Liver (tissue), 9 donors: ENCODE measurements around the gene ITGB7. TPM values are rescaled to one million over a fixed set of nuclear protein-coding genes. Genes with fewer than 3 reads are reported as not detected.
A peak's percentile ranks its signal among the peaks of the same experiment; 100 is the strongest.
"Not testable (repeated sequence)": the region's sequence is repeated elsewhere in the genome, so short reads cannot be mapped to it uniquely, and the experiment has no call there.

Experiments used
- DNase-seq: peaks from one replicate; pipeline ENCODE4 v3.0.0-alpha.2; 2017; ENCODE audit warnings: low spot score
- H3K27ac ChIP-seq, 2 donors: one replicate each; pipeline ENCODE4 v1.7.0; 2013; ENCODE audit warnings: inconsistent platforms in 2 of 2, low read length in 2 of 2, control low read depth in 1 of 2, low read depth in 1 of 2, mild to moderate bottlenecking in 1 of 2
- H3K27me3 ChIP-seq, 4 donors: one replicate each; pipeline versions ENCODE4 v1.6.1 to v1.7.0; 2013; ENCODE audit warnings: low read length in 3 of 4, inconsistent platforms in 1 of 4, mild to moderate bottlenecking in 1 of 4, moderate library complexity in 1 of 4; ENCODE audit not compliant: control insufficient read depth in 4 of 4, insufficient read depth in 4 of 4
- H3K36me3 ChIP-seq, 4 donors: one replicate each; pipeline versions ENCODE4 v1.6.1 to v1.7.0; 2013; ENCODE audit warnings: low read length in 3 of 4, mild to moderate bottlenecking in 3 of 4, low read depth in 1 of 4, moderate library complexity in 1 of 4; ENCODE audit not compliant: control insufficient read depth in 4 of 4, insufficient read depth in 3 of 4
- H3K4me1 ChIP-seq, 4 donors: one replicate each; pipeline versions ENCODE4 v1.6.1 to v1.7.0; 2013; ENCODE audit warnings: low read length in 3 of 4, mild to moderate bottlenecking in 3 of 4, moderate library complexity in 1 of 4; ENCODE audit not compliant: control insufficient read depth in 4 of 4, insufficient read depth in 4 of 4
- H3K4me3 ChIP-seq, 3 donors: one replicate each; pipeline versions ENCODE4 v1.6.1 to v1.7.0; 2013; ENCODE audit warnings: low read length in 3 of 3, control low read depth in 1 of 3, low read depth in 1 of 3, mild to moderate bottlenecking in 1 of 3
- H3K9ac ChIP-seq, 2 donors: one replicate each; pipeline ENCODE4 v1.7.0; 2013; ENCODE audit warnings: low read length in 2 of 2, mild to moderate bottlenecking in 2 of 2, moderate library complexity in 2 of 2, control low read depth in 1 of 2, low read depth in 1 of 2
- H3K9me3 ChIP-seq, 4 donors: one replicate each; pipeline versions ENCODE4 v1.6.1 to v1.7.0; 2013; ENCODE audit warnings: low read length in 3 of 4; ENCODE audit not compliant: control insufficient read depth in 4 of 4
- FOXA1 ChIP-seq: IDR thresholded peaks from 2 replicates; pipeline ENCODE4 v1.6.1; 2016; ENCODE audit warnings: antibody characterized with exemption
- FOXA2 ChIP-seq: IDR thresholded peaks from 2 replicates; pipeline ENCODE4 v1.6.1; 2016; ENCODE audit warnings: antibody characterized with exemption
- HNF4A ChIP-seq, 2 donors: conservative IDR thresholded peaks; 2 replicates each; pipeline ENCODE4 v1.6.1; 2016; ENCODE audit warnings: antibody characterized with exemption in 2 of 2, mild to moderate bottlenecking in 2 of 2
- HNF4G ChIP-seq: IDR thresholded peaks from 2 replicates; pipeline ENCODE4 v1.6.1; 2016; ENCODE audit warnings: antibody characterized with exemption
- JUND ChIP-seq, 2 donors: IDR thresholded peaks; 2 replicates each; pipeline ENCODE4 v1.6.1; 2016; ENCODE audit warnings: antibody characterized with exemption in 2 of 2
- MAX ChIP-seq: IDR thresholded peaks from 2 replicates; pipeline ENCODE4 v1.6.1; 2016; ENCODE audit warnings: antibody characterized with exemption
- NR2F2 ChIP-seq: IDR thresholded peaks from 2 replicates; pipeline ENCODE4 v1.6.1; 2016; ENCODE audit warnings: antibody characterized with exemption
- REST ChIP-seq: IDR thresholded peaks from 2 replicates; pipeline ENCODE4 v1.6.1; 2016; ENCODE audit warnings: antibody characterized with exemption, mild to moderate bottlenecking
- RXRA ChIP-seq, 2 donors: IDR thresholded peaks; 2 replicates each; pipeline ENCODE4 v1.6.1; 2017 to 2018; ENCODE audit warnings: antibody characterized with exemption in 2 of 2, mild to moderate bottlenecking in 1 of 2
- YY1 ChIP-seq: IDR thresholded peaks from 2 replicates; pipeline ENCODE4 v1.6.1; 2016; ENCODE audit warnings: antibody characterized with exemption, mild to moderate bottlenecking
- WGBS: extraction: QIAGEN DNeasy Blood & Tissue Kit; methylation state at CpG from one replicate; pipeline ENCODE4 v1.1.7; 2013; 5-methylcytosine and 5-hydroxymethylcytosine counted together
- polyA plus RNA-seq, 2 donors: library from polyadenylated mRNA; stranded (reverse) in 1 of 2; unstranded in 1 of 2; fragments of 200-250 nt in 1 of 2; fragments of >200 nt in 1 of 2; fragmentation: Nextera tagmentation in 1 of 2; extraction: Ambion mirVana in 1 of 2; gene quantifications; one replicate each; pipeline versions ENCODE4 v1.2.1 to v1.2.3, GENCODE V29; 2013 to 2015
- total RNA-seq, 2 donors: library from RNA; depleted of rRNA; stranded (reverse); fragments of >200 nt; gene quantifications; one replicate each; pipeline ENCODE4 v1.2.3, GENCODE V29; 2014
- TF ChIP-seq, protein P1 (sequence below): fragments of 150-350 bp; IDR thresholded peaks from 2 replicates; pipeline ENCODE4 v1.5.1; 2017; ENCODE audit warnings: improper control_type of control experiment, low read depth, low read length; ENCODE audit not compliant: missing input control
- donor health status: healthy.
- donor health status: healthy.
- donor health status: healthy.
- donor health status: healthy.
- donor health status: healthy.

ITGB7 gene
- total and polyA plus RNA-seq, 4 donors = 1.7 to 2.4 (median 2.1) TPM

DNA sequence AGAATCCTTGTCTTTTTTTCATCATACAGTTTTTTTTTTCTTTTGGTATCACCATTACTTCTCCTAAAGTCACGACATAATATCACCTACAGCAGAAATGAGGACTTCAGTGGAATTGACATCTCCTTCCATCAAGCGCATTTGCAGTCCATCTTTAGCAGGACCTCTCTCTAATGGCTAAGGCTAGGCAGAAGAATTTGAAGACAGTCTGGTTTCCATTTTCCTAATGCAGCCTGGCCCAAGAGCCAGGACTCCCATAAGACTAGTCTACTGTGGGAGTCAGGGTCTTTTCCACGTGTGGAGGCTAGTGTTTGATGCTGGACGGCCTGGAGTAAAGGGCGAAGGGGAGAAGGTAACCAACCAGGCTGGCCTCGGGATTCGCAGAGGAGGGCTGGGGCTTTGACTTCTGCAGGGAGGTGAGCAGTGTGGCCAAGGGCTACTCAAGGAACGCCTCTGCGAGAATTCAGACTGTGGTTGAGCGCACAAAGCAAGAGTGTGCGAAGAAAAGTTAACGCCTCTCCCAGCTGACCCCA, 27.3 kb downstream of the ITGB7 start:
- peak overlapping the region; percentile 61 to 77 for H3K9ac ChIP-seq
- peak; percentile 58 for DNase-seq
- TF ChIP-seq RXRA (IDR thresholded peaks at IDR 0.05) = no peak
- peak; percentile 7 for TF ChIP-seq MAX
- peaks cover 10 to 60% (median 44%) of the 10 kb centered on the region in 4 donors for H3K4me1 ChIP-seq
- H3K36me3 ChIP-seq = peaks cover 0 to 9% (median 3%) of the 10 kb centered on the region in 4 donors
- no peaks in the 10 kb centered on the region for H3K27me3 ChIP-seq
- H3K27ac ChIP-seq = peak overlapping the region; percentile 89 to 98
- 19% methylated on average over 12 of the region's 12 CpGs for WGBS
- H3K4me3 ChIP-seq = peak overlapping the region; percentile 80 to 89 (median 85)
- H3K9me3 ChIP-seq = no peaks in the 10 kb centered on the region

- H3K36me3 ChIP-seq, H3K27me3 ChIP-seq, DNase-seq, H3K4me3 ChIP-seq, H3K27ac ChIP-seq, H3K9me3 ChIP-seq, H3K9ac ChIP-seq: not testable (repeated sequence)
- peaks cover 13 to 57% (median 47%) of the 10 kb centered on the region in 4 donors for H3K4me1 ChIP-seq
- 96% methylated on average over 14 of the region's 14 CpGs for WGBS
Measured at GRCh38 chr12:53178803-53179202, 28.2 kb downstream of the ITGB7 start.

DNA sequence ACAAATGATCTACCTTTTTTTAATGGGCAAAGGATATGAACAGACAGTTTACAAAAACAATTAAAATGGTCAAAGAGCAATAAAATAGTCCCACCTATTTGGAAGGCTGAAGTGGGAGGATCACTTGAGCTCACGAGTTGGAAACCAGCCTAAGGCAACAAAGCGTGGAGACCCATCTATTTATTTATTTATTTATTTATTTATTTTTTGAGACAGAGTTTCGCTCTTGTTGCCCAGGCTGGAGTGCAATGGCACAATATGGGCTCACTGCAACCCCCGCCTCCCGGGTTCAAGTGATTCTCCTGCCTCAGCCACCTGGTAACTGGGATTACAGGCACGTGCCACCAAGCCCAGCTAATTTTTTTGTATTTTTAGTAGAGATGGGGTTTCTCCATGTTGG, 29.6 kb downstream of the ITGB7 start:
- TF ChIP-seq FOXA1 (peak; percentile 19), RXRA (IDR thresholded peaks at IDR 0.05) (peak; percentile 20 to 46), FOXA2 (peak; percentile 32), HNF4A (conservative IDR thresholded peaks at IDR 0.05) (peak; percentile 48 to 66)
- not testable (repeated sequence) for H3K36me3 ChIP-seq, DNase-seq, H3K9ac ChIP-seq, H3K4me3 ChIP-seq, H3K27me3 ChIP-seq, H3K27ac ChIP-seq, H3K9me3 ChIP-seq
- WGBS = 44% methylated on average over 6 of the region's 6 CpGs
- H3K4me1 ChIP-seq = peaks cover 11 to 55% (median 43%) of the 10 kb centered on the region in 4 donors

DNA sequence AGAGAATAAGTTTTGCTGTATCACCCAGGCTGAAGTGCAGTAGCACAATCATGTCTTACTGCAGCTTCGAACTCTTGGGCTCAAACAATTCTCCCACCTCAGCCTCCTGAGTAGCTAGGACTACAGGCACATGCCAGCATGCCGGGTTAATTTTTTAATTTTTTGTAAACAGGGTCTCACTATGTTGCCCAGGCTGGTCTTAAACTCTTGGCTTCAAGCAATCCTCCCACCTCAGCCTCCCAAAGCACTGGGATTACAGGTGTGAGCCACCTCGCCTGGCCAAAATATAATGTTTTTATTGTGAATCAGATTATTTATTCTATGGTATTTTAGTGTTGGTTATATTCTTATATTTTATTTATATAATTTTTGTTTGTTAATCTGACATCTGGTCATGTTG, 30.3 kb downstream of the ITGB7 start:
- TF ChIP-seq JUND (IDR thresholded peaks at IDR 0.05) (no peak), HNF4A (conservative IDR thresholded peaks at IDR 0.05) (no peak), YY1 (no peak), HNF4G (no peak), REST (no peak), NR2F2 (no peak)
- TF ChIP-seq, protein P1, sequence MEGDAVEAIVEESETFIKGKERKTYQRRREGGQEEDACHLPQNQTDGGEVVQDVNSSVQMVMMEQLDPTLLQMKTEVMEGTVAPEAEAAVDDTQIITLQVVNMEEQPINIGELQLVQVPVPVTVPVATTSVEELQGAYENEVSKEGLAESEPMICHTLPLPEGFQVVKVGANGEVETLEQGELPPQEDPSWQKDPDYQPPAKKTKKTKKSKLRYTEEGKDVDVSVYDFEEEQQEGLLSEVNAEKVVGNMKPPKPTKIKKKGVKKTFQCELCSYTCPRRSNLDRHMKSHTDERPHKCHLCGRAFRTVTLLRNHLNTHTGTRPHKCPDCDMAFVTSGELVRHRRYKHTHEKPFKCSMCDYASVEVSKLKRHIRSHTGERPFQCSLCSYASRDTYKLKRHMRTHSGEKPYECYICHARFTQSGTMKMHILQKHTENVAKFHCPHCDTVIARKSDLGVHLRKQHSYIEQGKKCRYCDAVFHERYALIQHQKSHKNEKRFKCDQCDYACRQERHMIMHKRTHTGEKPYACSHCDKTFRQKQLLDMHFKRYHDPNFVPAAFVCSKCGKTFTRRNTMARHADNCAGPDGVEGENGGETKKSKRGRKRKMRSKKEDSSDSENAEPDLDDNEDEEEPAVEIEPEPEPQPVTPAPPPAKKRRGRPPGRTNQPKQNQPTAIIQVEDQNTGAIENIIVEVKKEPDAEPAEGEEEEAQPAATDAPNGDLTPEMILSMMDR = no peak
- Histone ChIP-seq H3K27ac (no peak overlapping the region), H3K27me3 (no peaks in the 10 kb centered on the region), H3K9me3 (no peaks in the 10 kb centered on the region), H3K4me3 (no peak overlapping the region), H3K9ac (no peak overlapping the region), H3K36me3 (peaks cover 0 to under 1% (median 0%) of the 10 kb centered on the region in 4 donors), H3K4me1 (peaks cover 10 to 55% (median 43%) of the 10 kb centered on the region in 4 donors)
- no peak for DNase-seq
- WGBS = 97% methylated on average over 3 of the region's 3 CpGs
